SKM-1 treated with dmso at 0.1 percent for 144 hours (cell line): Measurements from ENCODE around the gene TCL1A.
"Not testable (repeated sequence)": the region's sequence is repeated elsewhere in the genome, so short reads cannot be mapped to it uniquely, and the experiment has no call there.

Experiments used
- DNase-seq: peaks from one replicate; lab custom pipeline; 2025; ENCODE audit not compliant: unreplicated experiment; lab: John Stamatoyannopoulos, UW

TCL1A gene, protein sequence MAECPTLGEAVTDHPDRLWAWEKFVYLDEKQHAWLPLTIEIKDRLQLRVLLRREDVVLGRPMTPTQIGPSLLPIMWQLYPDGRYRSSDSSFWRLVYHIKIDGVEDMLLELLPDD

DNA sequence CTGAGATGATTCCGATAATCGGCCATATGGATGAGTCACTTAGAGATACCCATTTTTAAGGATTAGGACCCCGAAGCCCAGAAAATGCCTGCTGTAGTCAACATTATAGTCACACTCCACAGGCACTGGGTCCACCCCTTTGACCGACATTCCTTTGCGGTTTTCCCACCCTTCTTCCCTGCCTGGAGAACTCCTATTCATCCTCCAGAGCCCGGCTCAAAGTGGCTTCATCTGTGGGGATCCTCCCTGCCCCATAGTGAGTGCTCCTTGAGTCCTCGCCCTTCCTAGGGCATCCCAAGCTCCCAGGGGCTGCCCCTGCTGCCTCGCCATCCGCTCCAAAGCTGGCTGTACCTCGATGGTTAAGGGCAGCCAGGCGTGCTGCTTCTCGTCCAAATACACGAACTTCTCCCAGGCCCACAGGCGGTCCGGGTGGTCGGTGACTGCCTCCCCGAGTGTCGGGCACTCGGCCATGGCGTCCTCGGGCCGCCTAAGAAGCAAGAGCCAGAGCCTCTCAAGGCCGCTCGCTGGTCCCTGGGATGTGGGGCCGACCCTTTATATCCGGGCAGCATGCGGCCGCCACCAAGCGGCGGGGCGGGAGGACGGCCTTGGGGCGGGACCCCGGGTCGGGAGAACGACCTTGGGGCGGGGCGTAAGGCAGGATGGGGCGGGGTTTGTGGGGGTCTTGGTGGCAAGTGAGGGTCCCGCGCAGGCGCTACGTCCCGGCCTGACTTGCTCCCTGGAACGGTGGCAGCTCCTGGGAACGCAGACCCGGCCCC lies at the start of gene TCL1A:
TCL1A (minus strand) TSS at position 530 of the 776 bp plus-strand sequence; CDS start at position 471, 59 bp downstream.
- no peak for DNase-seq

DNA sequence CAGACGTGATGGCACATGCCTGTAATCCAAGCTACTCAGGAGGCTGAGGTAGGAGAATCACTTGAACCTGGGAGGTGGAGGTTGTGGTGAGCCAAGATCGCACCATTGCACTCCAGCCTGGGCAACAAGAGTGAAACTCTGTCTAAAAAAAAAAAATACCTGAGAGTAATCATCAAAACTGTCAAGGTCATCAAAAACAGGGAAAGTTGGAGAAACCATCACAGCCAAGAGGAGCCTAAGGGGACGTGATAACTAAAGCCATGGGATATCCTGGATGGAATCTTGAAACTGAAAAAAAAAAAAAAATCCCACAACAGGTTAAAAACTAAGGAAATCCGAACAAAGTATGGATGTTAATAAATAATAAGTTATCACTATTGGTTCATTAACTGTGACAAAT lies 49.1 kb upstream of the TCL1A start:
- DNase-seq = not testable (repeated sequence)

DNA sequence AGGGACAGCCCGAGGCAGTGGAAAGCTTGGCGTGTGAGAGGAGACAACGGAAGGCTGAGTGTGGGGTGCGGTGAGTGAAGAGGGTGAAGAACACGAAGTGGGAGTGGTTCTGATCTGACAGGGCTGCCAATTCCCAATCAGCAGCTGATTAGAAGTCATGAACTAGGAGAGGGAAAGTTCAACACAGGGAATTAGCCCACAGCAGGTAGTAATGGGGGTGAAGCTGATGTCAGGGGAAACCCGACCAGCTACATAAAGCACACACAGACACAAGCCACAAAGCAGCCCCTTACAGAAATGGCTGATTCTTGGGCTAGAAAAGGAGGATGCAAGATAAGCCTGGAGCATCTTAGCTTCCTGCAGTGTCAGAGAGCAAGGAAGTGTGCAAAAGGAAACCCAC lies 47.5 kb upstream of the TCL1A start:
- no peak for DNase-seq

DNA sequence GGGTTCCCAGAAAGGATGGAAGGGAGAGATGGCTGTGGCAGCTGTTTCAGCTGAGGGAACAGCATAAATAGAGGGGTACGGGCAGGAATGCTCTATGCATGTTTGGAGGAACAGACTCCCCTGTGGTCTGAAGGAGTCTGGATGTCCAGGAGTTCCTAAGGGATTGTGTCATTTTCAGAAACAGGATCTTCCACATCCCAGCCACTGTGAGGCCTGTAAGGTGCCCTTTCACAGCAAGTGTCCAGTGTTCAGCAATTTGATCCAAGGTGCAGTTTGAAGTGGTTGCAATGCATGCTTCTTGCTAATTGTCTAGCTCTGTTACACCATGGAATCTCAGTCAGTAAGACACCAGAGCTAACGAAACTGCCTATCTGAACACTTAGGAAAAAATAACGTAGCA lies 46.7 kb upstream of the TCL1A start:
- DNase-seq = no peak

DNA sequence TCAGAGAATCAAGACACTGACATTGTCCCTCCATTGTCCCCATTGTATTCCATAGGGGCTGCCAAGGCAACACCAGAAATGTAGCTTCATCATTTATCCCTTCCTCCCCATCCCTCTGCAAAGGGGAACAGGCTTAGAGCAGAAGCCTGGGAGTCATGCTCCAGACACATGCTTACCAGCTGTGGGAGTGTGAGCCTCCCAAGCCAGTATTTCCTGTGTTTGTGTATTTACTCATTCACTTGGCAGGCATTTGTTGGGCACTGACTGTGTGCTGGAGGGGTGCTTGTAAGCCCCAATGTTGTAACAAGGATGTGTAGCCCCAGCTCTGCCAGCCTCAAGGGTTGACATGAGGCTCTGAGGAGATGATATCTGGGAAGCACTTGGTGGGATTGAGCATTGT lies 46.0 kb upstream of the TCL1A start:
- no peak for DNase-seq

DNA sequence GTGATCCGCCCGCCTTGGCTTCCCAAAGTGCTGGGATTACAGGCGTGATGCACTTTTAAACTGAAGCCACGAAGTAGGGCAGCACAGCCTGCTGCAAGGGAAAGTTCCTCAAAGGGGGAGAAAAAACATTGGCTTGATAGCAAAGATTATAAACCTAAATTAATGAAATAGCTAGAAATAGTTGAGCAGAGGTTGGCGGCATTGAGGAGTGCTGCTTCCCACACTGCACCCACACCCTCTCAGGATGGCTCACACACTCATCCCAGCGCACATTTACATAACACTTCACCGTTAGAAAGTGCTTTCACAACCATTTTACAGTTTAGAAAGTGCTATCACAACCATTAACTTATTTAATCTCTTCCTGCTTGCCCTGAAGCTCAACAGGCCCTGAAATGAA lies 44.4 kb upstream of the TCL1A start:
- no peak for DNase-seq

DNA sequence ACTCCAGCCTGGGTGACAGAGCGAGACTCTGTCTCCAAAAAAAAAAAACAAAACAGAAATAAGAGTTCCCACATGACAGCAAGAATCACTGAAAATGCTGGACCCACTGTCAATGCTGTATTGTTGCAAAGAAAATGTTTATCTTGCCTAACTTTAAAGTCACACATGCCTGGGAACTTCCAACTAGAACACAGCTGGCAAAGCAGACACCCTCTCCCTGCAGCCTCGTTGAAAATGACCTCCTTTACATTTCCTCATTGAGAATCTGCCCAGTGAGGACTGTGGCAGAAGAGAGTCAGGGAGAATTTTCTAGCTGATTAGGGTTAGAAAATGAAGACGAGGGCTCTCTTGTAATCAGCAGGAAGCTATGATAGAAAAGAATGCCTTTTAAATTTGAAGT lies 42.8 kb upstream of the TCL1A start:
- DNase-seq = no peak

DNA sequence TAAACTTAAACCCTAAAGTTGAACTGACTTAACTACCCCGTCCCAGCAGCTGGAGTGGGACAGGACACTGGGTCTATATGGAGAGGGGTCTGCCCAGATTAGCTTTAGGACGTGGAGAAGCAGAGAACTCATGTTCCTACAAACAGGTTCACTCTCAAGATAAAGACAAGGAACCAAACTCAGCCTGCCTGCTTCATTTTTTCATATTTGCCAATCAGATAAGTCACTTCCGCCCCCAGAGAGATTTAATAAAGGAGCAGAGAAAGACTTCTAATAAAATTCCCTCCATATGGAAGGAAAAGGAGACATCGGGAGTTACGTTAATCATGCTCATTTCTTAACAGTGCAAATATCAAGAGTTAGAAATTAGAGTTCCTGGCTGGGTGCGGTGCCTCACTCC lies 42.2 kb upstream of the TCL1A start:
- DNase-seq = no peak

DNA sequence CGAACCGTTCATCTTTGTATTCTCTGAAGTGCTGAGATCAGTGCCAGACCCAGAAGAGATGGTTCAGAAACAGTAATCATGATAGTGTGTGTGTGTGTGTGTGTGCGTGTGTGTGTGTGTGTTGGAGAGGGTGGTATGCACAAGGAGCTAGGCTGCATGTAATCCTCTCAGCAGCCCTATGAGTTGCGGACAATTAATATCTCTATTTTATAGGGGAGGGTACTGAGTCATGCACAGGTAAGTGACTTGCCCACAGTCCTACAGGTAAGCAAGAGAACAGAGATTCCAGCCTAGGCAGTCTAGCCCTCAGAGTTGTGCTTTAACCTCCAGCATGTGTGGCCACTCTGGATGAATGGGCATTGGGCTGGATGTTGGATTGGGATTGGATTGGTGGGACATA lies 27.9 kb upstream of the TCL1A start:
- DNase-seq = no peak

DNA sequence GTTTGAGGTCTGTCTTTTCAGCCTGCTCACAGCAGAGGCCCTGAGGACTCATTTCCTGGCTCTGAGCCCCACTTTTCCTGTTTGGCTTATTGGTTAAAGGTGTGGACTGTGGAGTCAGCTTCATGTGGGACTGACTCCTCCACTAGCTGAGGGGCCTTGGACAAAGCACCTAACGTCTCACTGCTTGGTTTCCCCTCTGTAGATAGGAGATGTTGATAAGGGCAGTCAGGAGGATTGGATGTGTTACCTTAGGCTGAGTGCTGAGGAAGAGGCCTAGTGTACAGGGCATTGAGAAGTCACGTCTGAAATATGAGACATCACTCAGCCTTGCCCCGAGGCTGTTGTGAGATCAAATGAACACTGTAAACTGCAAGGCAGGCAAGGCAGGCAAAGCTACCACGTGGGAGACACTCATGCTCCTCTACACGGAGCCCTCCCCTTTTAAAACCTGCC lies 27.1 kb upstream of the TCL1A start:
- DNase-seq = no peak

DNA sequence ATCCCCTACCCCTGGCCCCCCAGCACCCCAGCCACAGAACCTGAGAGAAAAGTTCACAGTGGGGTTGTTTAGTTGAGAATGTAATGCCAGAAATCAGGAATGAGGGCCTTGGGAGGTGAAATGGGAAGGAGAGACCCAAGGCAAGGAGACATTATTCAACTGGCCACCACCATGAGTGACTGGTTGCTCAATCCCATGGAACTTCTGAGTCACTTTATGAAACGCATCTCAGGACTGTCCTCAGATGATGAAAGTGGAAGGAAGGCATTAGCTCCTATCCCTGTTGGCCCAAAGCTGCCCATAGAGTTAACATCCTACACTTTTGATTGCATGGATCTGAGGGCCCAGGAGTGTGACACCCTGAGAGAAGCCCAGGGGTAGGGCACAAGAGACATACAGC lies 25.4 kb upstream of the TCL1A start:
- no peak for DNase-seq

DNA sequence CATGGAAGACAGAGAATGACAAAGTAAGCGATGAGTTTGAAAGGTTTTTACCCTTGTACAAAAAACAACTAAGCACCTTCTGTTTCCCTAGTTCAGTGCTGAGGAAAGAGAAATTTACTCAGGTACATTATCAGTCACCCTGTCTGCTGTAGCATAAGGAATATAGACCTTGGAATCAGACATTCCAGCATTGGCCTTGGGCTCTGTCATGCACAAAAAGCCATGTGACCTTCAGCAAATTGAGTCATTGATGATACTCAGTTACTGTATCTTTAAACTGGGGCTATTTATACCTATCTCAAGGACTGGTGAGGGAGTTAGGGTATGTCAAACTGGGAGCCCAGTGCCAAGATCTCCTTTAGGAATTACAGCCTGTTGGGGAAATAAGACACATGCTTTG lies 19.3 kb upstream of the TCL1A start:
- DNase-seq = no peak

DNA sequence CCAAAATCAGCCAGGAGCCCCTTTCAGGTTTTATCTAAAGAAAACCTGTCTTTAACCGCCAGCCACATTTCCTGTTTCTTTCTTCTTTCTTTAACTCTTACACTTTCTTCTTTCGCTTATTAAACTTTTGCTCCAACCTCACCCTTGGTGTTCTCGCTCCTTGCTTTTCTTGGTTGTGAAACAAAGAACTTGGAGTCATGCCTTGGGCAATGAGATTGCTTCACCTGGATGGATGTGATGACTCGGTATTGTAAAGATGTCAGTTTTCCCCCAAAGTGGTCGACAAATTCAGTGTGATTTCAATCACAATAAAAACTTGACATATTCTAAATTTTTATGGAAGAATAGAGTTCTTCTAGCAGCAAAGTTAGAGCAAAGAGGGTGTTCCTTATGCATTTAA lies 16.2 kb upstream of the TCL1A start:
- no peak for DNase-seq

DNA sequence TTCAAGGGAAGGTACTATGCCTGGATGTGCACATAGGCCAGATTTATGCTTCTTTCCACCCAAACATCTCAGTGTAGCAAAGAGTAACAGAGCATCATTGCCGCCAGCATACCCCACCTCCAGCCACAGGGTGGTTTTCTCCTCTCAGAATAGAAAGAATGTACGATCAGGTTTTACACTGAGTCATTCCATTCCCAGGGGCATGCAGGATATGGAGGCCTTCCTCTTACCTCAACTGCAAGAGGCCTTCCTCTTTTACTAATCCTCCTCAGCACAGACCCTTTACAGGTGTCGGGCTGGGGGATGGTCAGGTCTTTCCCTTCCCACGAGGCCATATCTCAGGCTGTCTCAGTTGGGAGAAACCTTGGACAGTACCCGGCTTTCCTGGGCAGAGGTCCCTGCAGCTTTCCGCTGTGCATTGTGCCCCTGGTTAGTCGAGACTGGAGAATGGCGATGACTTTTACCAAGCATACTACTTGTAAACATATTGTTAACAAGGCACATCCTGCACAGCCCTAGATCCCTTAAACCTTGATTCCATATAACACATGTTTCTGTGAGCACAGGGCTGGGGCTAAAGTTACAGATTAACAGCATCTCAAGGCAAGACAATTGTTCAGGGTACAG lies 15.6 kb upstream of the TCL1A start:
- DNase-seq = not testable (repeated sequence)

DNA sequence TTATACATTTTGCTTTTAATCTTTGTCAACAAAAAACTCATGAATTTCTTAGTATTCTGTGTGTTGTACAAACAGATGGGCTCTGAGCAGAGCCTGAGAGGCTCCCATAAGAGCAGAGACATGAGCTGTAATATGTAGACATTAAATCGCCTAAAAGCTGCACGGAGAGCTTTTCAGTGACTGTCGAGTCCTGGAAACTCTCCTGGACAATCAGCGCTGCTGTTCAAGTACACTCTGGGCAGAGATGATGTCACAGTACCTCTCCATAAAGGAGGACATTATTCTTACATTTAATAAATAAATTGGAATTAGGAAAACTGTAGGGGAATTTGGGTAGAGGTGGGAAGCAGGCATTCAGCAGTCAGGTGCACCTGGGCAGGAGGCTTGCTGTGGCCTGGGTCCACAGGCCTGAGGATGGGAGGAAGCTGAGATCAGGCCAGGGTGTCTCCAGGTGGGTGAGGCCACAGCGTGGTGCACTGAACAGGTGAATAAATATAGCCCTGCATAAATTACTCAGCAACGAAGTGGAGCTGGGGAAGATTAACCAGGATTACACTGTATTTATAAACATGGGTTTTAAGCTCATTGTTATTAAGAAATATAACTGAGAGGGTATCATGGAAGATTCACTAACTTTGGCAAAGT lies 13.3 kb upstream of the TCL1A start:
- no peak for DNase-seq

DNA sequence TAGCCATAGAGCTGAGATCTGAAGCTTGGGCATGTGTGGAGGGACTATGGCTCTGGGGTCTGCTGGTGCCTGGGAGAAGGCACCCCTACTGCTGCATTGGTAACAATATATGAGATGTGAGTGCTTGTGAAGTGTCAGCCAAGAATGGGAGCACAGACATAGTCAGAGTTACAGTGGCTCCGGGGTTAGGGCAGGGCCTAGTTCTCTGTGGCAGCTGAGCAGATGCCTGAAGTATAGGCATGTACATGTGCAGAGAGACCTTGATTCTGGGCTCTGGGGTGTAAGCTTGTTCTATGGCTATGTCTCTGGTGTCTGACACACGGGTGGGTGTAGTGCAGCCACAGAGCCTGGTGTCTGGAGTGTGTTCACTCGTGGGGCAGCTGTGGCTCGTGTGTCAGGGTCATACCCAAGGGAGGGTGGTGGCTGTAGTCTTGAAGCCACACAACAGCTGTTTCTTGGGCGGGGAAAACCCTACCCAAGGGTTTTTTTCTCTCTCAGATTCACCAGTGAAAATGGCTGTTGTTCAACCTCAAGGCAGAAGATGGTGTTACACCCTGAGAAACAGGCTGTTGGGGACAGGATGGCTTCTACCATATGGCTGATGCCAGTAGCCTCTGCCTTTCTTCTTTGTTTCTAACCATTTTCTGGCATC lies 11.9 kb upstream of the TCL1A start:
- no peak for DNase-seq

DNA sequence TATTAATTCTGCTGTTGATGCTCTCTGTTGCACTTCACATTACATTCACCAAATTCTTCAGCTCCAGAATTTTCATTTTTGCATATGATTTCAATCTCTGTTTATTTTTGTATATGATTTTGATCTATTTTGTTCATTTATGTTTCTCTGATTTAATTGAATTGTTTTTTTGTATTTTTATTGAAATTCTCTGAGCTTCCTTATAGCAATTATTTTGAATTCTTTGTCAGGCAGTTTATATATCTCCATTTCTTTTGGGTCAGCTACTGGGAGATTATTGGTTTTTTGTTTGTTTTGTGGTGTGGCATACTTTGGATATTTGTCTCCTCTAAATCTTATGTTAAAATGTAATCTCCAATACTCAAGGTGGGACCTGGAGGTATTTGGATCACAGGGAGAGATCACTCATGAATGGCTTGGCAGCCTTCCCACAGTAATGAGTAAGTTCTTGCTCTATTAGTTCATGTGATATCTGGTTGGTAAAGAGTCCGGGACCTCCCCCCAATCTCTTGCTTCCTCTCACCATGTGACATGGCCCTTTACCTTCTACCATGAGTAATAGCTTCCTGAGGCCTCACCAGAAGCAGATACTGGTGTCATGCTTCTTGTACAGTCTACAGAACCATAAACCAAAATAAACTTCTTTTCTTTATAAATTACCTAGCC lies 8.7 kb upstream of the TCL1A start:
- no peak for DNase-seq

DNA sequence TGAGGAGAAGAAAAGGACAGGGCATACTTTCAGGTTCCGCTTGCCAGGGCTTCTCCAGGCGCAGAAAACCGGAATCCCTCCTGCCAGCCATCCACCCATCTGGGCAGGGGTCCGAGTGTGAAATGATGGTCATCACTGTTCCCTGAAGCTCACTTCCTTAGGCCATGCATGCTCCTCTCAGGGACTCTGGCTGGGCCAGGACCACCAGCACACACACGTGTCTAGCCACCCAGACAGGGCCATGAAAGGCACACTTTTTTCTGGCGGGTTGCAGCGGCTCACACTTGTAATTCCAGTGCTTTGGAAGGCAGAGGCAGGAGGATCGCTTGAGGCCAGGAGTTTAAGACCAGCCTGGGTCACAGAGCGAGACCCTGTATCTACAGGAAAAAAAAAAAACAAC lies 1.5 kb downstream of the TCL1A start:
- DNase-seq = no peak

DNA sequence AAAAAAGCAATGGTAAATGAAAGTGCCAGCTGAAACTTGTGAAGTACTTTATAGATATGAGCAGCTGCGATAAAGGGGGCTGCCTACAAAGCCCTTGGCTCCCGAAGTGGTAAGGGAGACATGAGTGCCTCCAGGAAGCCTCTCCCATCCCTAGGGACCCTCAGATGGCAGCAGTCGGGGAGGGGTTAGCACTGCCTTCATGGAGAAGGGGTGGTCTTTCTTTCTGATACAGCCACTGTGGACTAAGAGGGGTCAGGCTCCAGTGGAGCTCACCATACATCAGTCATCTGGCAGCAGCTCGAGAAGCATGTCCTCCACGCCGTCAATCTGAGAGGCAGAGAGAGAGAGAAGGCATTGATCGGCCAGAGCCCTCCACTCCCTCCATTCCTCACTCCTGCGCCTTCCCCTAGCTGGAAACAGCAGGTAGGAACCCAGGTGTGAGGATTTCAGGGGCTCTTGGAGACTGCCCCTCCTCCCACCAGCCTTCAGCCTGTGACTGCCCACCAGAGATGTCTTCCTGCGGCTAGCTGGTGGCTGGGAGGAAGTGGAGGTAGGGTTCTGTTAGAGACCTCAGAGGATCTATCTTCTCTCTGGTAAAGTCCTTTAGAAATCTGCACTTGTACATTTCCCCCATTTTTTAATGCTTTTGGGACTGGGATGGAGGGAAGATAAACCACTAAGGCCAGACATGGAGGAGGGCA lies 2.3 kb downstream of the TCL1A start:
- DNase-seq = no peak

DNA sequence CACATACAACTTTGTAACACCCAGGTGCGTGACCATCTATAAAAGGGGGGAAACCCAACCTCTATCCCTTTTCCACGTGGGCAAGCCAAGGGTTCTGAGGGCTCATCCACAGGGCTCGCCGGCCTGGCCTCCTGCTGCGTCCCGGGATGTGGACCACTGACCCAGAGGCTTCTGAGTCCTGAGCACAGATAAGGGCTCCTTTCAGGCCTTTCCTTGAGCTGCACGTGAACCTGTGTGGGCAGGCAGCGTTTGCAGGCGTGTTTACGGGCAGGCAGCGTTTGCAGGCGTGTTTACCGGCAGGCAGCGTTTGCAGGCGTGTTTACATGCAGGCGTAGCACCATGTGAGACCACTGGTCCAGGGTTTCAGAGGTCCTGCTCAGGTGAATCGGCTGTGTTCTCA lies 3.8 kb downstream of the TCL1A start:
- no peak for DNase-seq
